Vagina (tissue), 2 donors: ENCODE results near the gene PNMA8C. TPM values are rescaled to one million over a fixed set of nuclear protein-coding genes. Genes with fewer than 3 reads are reported as not detected.
"Not testable (repeated sequence)": the region's sequence is repeated elsewhere in the genome, so short reads cannot be mapped to it uniquely, and the experiment has no call there.

ENCODE experiments used
- DNase-seq, 2 donors: peaks; one replicate each; pipeline ENCODE4 v3.0.0-alpha.2; 2017; ENCODE audit errors: extremely low spot score in 2 of 2
- H3K27ac ChIP-seq: fragments of 200-600 bp; sonication (generic); one replicate; pipeline ENCODE4 v1.5.1; 2019
- H3K27me3 ChIP-seq: fragments of 200-600 bp; sonication (generic); one replicate; pipeline ENCODE4 v1.5.1; 2019
- H3K36me3 ChIP-seq, 2 donors: fragments of 200-600 bp; sonication (generic); one replicate each; pipeline ENCODE4 v1.5.1; 2017 to 2019
- H3K4me1 ChIP-seq: fragments of 200-600 bp; sonication (generic); one replicate; pipeline ENCODE4 v1.5.1; 2019
- H3K4me3 ChIP-seq, 2 donors: fragments of 200-600 bp; sonication (generic); 1 replicate in 1 of 2; 2 replicates in 1 of 2; pipeline ENCODE4 v1.5.1; 2016 to 2019
- H3K9me3 ChIP-seq: fragments of 200-600 bp; sonication (generic); one replicate; pipeline ENCODE4 v1.5.1; 2019
- POLR2A ChIP-seq, 2 donors: fragments of 450-650 bp; IDR thresholded peaks; one replicate each; pipeline ENCODE4 v1.6.1; 2017; ENCODE audit warnings: antibody characterized with exemption in 2 of 2, mild to moderate bottlenecking in 2 of 2, moderate library complexity in 2 of 2
- POLR2AphosphoS5 ChIP-seq, 2 donors: sonication (generic); formaldehyde crosslinking; IDR thresholded peaks; one replicate each; pipeline ENCODE4 v1.9.0; 2017; ENCODE audit warnings: antibody characterized with exemption in 2 of 2, mild to moderate bottlenecking in 2 of 2, low read depth in 1 of 2; ENCODE audit not compliant: insufficient read depth in 1 of 2
- intact Hi-C: fragments of 100-400 bp; cut with DNase I; formaldehyde crosslinking; loops from one replicate; pipeline ENCODE4 v1.15.1; 2023
- total RNA-seq: library from RNA; depleted of rRNA; stranded (reverse); fragments of >200 nt; gene quantifications from one replicate; pipeline ENCODE4 v1.2.3, GENCODE V29; 2016
- TF ChIP-seq, protein P1 (sequence below), 3 experiments: fragments of 450-650 bp in 2 of 3; fragments of 200-600 bp in 1 of 3; sonication (generic) in 1 of 3; IDR thresholded peaks; one replicate each; pipeline ENCODE4 v1.5.1; 2017 to 2019; ENCODE audit warnings: antibody characterized with exemption in 3 of 3, mild to moderate bottlenecking in 2 of 3, moderate library complexity in 2 of 3

Gene PNMA8C
- total RNA-seq, 1 donor from 2014 or later, result 0.25 TPM

DNA sequence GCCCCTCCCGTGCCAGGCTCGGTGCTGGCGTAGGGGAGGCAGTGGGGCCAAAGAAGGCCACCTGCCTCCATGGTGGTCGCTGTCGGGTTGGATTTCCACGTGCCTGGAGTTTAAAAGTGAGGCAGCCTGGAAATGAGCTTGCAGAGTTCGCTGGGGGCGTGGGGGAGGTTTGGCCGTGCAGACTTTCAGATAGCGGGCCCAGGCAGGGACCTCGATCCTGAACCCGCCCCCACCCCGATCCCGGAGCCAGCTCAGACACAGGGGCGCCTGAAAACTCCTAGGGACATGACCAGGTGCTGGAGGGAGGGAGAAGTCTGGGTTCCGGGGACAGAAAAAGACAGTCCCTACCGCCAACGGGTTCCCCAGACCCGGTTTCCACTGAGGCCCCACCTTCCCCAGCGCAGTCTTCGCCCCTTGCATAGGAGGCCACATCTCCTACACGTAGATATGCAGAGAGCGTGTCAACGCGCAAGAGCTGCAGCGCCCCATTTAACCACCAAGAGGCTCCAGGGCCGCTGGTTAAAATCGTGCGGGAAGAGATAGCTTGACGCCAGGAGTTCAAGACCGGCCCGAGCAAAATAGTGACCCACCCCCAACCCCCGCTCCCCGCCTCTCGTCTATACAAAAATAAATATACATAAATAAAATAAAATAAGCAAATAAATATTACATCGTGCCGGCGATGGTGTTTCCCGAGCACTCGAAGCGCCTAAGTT is 23.8 kb downstream of the PNMA8C start:
- H3K4me1 ChIP-seq, result peaks cover 51% of the 10 kb centered on the region
- H3K9me3 ChIP-seq, result no peaks in the 10 kb centered on the region
- no peaks in the 10 kb centered on the region for H3K36me3 ChIP-seq
- DNase-seq, result no peak
- intact Hi-C loops, result no loop called here
- peak overlapping the region; percentile 36 to 37 for H3K4me3 ChIP-seq
- TF ChIP-seq, protein P1, sequence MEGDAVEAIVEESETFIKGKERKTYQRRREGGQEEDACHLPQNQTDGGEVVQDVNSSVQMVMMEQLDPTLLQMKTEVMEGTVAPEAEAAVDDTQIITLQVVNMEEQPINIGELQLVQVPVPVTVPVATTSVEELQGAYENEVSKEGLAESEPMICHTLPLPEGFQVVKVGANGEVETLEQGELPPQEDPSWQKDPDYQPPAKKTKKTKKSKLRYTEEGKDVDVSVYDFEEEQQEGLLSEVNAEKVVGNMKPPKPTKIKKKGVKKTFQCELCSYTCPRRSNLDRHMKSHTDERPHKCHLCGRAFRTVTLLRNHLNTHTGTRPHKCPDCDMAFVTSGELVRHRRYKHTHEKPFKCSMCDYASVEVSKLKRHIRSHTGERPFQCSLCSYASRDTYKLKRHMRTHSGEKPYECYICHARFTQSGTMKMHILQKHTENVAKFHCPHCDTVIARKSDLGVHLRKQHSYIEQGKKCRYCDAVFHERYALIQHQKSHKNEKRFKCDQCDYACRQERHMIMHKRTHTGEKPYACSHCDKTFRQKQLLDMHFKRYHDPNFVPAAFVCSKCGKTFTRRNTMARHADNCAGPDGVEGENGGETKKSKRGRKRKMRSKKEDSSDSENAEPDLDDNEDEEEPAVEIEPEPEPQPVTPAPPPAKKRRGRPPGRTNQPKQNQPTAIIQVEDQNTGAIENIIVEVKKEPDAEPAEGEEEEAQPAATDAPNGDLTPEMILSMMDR (IDR thresholded peaks at IDR 0.05), result no peak
- TF ChIP-seq POLR2AphosphoS5 (IDR thresholded peaks at IDR 0.05; ENCODE audit: insufficient read depth in 1 of 2, low read depth in 1 of 2), result no peak
- no peak for TF ChIP-seq POLR2A (IDR thresholded peaks at IDR 0.05)
- H3K27ac ChIP-seq, result peak overlapping the region; percentile 82
- no peaks in the 10 kb centered on the region for H3K27me3 ChIP-seq

DNA sequence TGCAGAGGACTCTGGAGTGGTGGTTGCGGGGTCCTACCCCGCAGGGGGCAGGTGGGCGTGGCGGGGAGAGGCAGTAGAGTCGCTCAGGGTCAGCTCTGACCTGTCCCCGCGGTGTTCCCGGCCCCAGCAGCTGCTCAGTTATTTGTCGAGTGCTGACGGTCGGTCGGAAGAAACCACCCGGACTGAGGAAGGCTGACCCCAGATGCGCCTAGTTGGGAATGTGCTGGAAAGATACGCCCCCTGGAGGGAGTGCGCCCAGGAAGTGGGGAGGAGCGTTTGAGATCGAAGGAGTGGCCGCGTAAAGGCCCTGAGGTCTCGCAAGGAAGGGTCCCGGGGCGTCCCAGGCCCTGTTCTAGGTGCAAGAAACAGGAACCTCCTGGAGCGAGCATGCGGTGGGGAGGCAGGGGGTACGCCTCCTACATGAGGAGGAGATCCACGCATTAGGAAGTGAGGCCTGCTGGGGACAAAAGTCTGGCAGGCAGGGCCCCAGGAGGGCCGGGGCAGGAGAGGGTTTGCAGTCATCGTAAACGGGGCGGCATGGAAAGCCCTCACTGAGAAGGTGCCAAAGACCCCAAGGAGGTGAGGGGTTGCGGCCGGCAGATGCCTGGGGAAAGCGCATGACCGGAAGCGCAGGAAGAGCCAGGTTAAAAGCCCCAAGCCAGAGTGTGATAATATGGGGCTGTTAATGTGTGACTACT is 24.5 kb downstream of the PNMA8C start:
- intact Hi-C loops, result no loop called here
- peak overlapping the region; percentile 82 for H3K27ac ChIP-seq
- peak overlapping the region; percentile 36 to 37 for H3K4me3 ChIP-seq
- H3K9me3 ChIP-seq, result no peaks in the 10 kb centered on the region
- H3K27me3 ChIP-seq, result no peaks in the 10 kb centered on the region
- H3K36me3 ChIP-seq, result no peaks in the 10 kb centered on the region
- DNase-seq, result no peak
- TF ChIP-seq, protein P1 (IDR thresholded peaks at IDR 0.05), result no peak
- TF ChIP-seq POLR2AphosphoS5 (IDR thresholded peaks at IDR 0.05; ENCODE audit: insufficient read depth in 1 of 2, low read depth in 1 of 2) (peak in 1 of 2 donors; percentile 78), POLR2A (IDR thresholded peaks at IDR 0.05) (no peak)
- H3K4me1 ChIP-seq, result peaks cover 46% of the 10 kb centered on the region

DNA sequence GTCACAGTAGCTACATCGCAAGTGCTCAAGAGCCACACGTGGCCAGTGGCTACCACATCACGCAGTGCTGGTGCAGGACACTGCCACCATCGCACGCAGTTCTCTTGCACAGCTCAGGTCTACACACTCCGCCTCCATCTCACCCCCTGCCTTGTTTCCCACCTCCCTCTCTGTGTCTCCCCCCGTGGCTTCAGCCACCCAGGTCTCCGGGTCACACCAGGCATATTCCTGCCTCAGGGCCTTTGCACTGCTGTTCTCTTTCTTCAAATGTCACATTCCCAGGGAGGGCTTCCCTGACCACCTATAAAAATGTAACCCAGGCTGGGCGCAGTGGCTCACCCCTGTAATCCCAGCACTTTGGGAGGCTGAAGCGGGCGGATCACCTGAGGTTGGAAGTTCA is 26.0 kb downstream of the PNMA8C start:
- no peak for TF ChIP-seq POLR2A (IDR thresholded peaks at IDR 0.05)
- TF ChIP-seq, protein P1 (IDR thresholded peaks at IDR 0.05), result no peak
- TF ChIP-seq POLR2AphosphoS5 (IDR thresholded peaks at IDR 0.05; ENCODE audit: insufficient read depth in 1 of 2, low read depth in 1 of 2), result no peak
- Histone ChIP-seq H3K4me3 (no peak overlapping the region), H3K36me3 (no peaks in the 10 kb centered on the region), H3K27ac (no peak overlapping the region), H3K9me3 (no peaks in the 10 kb centered on the region), H3K27me3 (no peaks in the 10 kb centered on the region), H3K4me1 (peaks cover 35% of the 10 kb centered on the region)
- intact Hi-C loops, result no loop called here
- no peak for DNase-seq

DNA sequence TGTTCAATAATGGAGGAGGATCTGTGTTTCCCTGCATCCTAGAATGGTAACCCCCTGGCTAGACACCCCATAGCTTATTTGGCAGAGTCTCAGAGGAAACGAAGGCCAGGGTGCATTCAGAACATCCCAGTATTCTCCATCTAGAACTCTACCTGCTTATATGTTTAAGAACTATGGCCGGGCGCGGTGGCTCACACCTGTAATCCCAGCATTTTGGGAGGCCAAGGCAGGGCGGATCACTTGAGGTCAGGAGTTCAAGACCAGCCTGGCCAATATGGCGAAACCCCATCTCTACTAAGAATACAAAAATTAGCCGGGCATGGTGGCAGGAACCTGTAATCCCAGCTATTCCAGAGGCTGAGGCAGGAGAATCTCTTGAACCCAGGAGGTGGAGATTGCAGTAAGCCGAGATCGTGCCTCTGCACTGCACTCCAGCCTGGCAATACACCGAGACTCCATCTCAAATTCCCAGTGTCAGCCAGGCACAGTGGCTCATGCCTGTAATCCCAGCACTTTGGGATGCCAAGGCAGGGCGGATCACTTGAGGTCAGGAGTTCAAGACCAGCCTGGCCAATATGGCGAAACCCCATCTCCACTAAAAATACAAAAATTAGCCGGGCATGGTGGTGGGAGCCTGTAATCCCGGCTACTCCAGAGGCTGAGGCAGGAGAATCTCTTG is 30.8 kb downstream of the PNMA8C start:
- H3K36me3 ChIP-seq, DNase-seq, H3K4me3 ChIP-seq, H3K27ac ChIP-seq, H3K9me3 ChIP-seq, H3K27me3 ChIP-seq, H3K4me1 ChIP-seq, intact Hi-C loops: not testable (repeated sequence)

DNA sequence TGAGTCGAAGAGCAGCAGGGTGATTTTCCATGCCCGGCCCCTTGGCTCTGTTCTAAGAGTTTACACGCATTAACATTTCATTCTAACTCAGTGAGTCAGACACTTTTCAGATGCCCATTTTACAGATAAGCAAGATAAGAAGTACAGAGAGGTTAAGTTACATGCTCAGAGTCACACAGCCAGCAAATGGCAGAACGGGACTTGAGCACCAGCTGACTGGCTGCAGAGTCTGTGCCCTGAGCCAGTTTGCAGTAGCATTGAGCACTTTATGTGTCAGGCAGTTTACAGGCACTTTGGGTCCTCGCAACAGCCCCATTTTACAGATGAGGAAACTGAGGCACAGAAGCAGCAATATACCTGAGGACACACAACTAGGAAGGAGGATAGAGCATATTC is 34.3 kb downstream of the PNMA8C start:
- DNase-seq, result no peak
- H3K4me1 ChIP-seq, result peaks cover 8% of the 10 kb centered on the region
- intact Hi-C loops, result loop anchor here (2.0 to 5.0 kb wide), 2 partner anchors 92 to 112 kb away; no protein-coding TSS in a partner anchor
- no peak overlapping the region for H3K4me3 ChIP-seq
- H3K9me3 ChIP-seq, result no peaks in the 10 kb centered on the region
- TF ChIP-seq POLR2AphosphoS5 (IDR thresholded peaks at IDR 0.05; ENCODE audit: insufficient read depth in 1 of 2, low read depth in 1 of 2) (no peak), POLR2A (IDR thresholded peaks at IDR 0.05) (no peak)
- TF ChIP-seq, protein P1 (IDR thresholded peaks at IDR 0.05), result no peak
- H3K27me3 ChIP-seq, result no peaks in the 10 kb centered on the region
- H3K36me3 ChIP-seq, result peaks cover 0 to 22% of the 10 kb centered on the region in 2 donors
- no peak overlapping the region for H3K27ac ChIP-seq
